Right hindlimb (tissue), 1 donor: ENCODE data around the gene HES5.

ENCODE experiments used
- DNase-seq: peaks from one replicate; pipeline ENCODE4 v3.0.0-alpha.2; 2018

Gene HES5

GRCh38 chr1:2499986-2500596 lies 30.0 kb downstream of the HES5 start:
- no peak for DNase-seq

- no peak for DNase-seq
Measured at GRCh38 chr1:2499260-2499659, 30.8 kb downstream of the HES5 start.

- no peak for DNase-seq
Measured at GRCh38 chr1:2498648-2499047, 31.4 kb downstream of the HES5 start.

GRCh38 chr1:2497891-2498290 lies 32.2 kb downstream of the HES5 start:
- DNase-seq = no peak

- DNase-seq = no peak
Measured at GRCh38 chr1:2496746-2497145, 33.3 kb downstream of the HES5 start.

GRCh38 chr1:2496087-2496622 lies 33.9 kb downstream of the HES5 start:
- DNase-seq = no peak

GRCh38 chr1:2495546-2495945 lies 34.5 kb downstream of the HES5 start:
- DNase-seq = no peak

- no peak for DNase-seq
Measured at GRCh38 chr1:2495026-2495425, 35.0 kb downstream of the HES5 start.

GRCh38 chr1:2494323-2494693 lies 35.8 kb downstream of the HES5 start:
- DNase-seq = no peak

GRCh38 chr1:2493691-2494322 lies 36.3 kb downstream of the HES5 start:
- DNase-seq = peak; percentile 60

- DNase-seq = no peak
Measured at GRCh38 chr1:2493218-2493617, 36.8 kb downstream of the HES5 start.

- DNase-seq = no peak
Measured at GRCh38 chr1:2492091-2492490, 38.0 kb downstream of the HES5 start.

- DNase-seq = no peak
Measured at GRCh38 chr1:2489615-2490014, 40.4 kb downstream of the HES5 start.

GRCh38 chr1:2488688-2489087 lies 41.4 kb downstream of the HES5 start:
- no peak for DNase-seq

GRCh38 chr1:2486558-2486957 lies 43.5 kb downstream of the HES5 start:
- no peak for DNase-seq

- no peak for DNase-seq
Measured at GRCh38 chr1:2486041-2486440, 44.0 kb downstream of the HES5 start.

- no peak for DNase-seq
Measured at GRCh38 chr1:2483970-2484369, 46.1 kb downstream of the HES5 start.

GRCh38 chr1:2483026-2483425 lies 47.0 kb downstream of the HES5 start:
- DNase-seq = no peak

GRCh38 chr1:2482588-2482987 lies 47.5 kb downstream of the HES5 start:
- no peak for DNase-seq

GRCh38 chr1:2481885-2482284 lies 48.2 kb downstream of the HES5 start:
- DNase-seq = no peak

- no peak for DNase-seq
Measured at GRCh38 chr1:2480986-2481364, 49.1 kb downstream of the HES5 start.

- no peak for DNase-seq
Measured at GRCh38 chr1:2480236-2480985, 49.7 kb downstream of the HES5 start.

GRCh38 chr1:2479618-2480017 lies 50.4 kb downstream of the HES5 start:
- no peak for DNase-seq

GRCh38 chr1:2479186-2479585 lies 50.9 kb downstream of the HES5 start:
- DNase-seq = no peak
